Measurements from ENCODE around the gene IRF2. TPM values are rescaled to one million over a fixed set of nuclear protein-coding genes. Genes with fewer than 3 reads are reported as not detected.

IRF2 gene
- total RNA-seq, 1 donor from 2014 or later, result 16.1 TPM

GRCh38 chr4:184444953-184445309 is 29.4 kb downstream of the IRF2 start:
- Histone ChIP-seq H3F3A (ENCODE audit: low read depth) (no peaks in the 10 kb centered on the region), H3K36me3 (no peaks in the 10 kb centered on the region), H3K9ac (no peak overlapping the region), H3K79me2 (ENCODE audit: low read depth) (peaks cover 48% of the 10 kb centered on the region), H3K27ac (no peak overlapping the region), H3K4me3 (no peak overlapping the region), H3K9me3 (ENCODE audit: low read depth) (no peaks in the 10 kb centered on the region), H3K4me1 (peaks cover 25% of the 10 kb centered on the region), H4K20me1 (ENCODE audit: low read depth) (peaks cover 35% of the 10 kb centered on the region), H3K4me2 (no peak overlapping the region), H3K27me3 (no peaks in the 10 kb centered on the region), H2AFZ (replicated peaks) (no peak overlapping the region)
- H3K27me3 Mint-ChIP-seq (ENCODE audit: insufficient read depth, low read depth), result peaks cover 2% of the 10 kb centered on the region
- no peak for DNase-seq (ENCODE audit: low spot score)
- no peak overlapping the region for H3K4me3 Mint-ChIP-seq
- TF ChIP-seq EZH2 (IDR thresholded peaks at IDR 0.05) (no peak), CTCF (IDR thresholded peaks at IDR 0.05) (no peak), EZH2phosphoT487 (IDR thresholded peaks at IDR 0.05) (no peak)
- H3K27ac Mint-ChIP-seq, result no peak overlapping the region
- H3K36me3 Mint-ChIP-seq, result peaks cover 14% of the 10 kb centered on the region
- no peaks in the 10 kb centered on the region for H3K9me3 Mint-ChIP-seq
- peaks cover 44% of the 10 kb centered on the region for H3K4me1 Mint-ChIP-seq

- Mint-ChIP-seq H3K9me3 (no peaks in the 10 kb centered on the region), H3K27ac (no peak overlapping the region), H3K36me3 (peaks cover 10% of the 10 kb centered on the region), H3K27me3 (ENCODE audit: insufficient read depth, low read depth) (peaks cover 2% of the 10 kb centered on the region), H3K4me1 (peaks cover 43% of the 10 kb centered on the region), H3K4me3 (no peak overlapping the region)
- Histone ChIP-seq H3K9ac (no peak overlapping the region), H3K27ac (no peak overlapping the region), H3K4me2 (no peak overlapping the region), H4K20me1 (ENCODE audit: low read depth) (peaks cover 32% of the 10 kb centered on the region), H3K4me1 (peaks cover 25% of the 10 kb centered on the region), H3F3A (ENCODE audit: low read depth) (no peaks in the 10 kb centered on the region), H2AFZ (replicated peaks) (no peak overlapping the region), H3K27me3 (no peaks in the 10 kb centered on the region), H3K36me3 (no peaks in the 10 kb centered on the region), H3K4me3 (no peak overlapping the region), H3K9me3 (ENCODE audit: low read depth) (no peaks in the 10 kb centered on the region), H3K79me2 (ENCODE audit: low read depth) (peaks cover 47% of the 10 kb centered on the region)
- DNase-seq (ENCODE audit: low spot score), result no peak
- no peak for TF ChIP-seq CTCF (IDR thresholded peaks at IDR 0.05)
- no peak for TF ChIP-seq EZH2 (IDR thresholded peaks at IDR 0.05)
- TF ChIP-seq EZH2phosphoT487 (IDR thresholded peaks at IDR 0.05), result no peak
Observed at GRCh38 chr4:184444215-184444952, 30.0 kb downstream of the IRF2 start.

GRCh38 chr4:184443318-184443717 is 31.0 kb downstream of the IRF2 start:
- H3K27me3 ChIP-seq, result no peaks in the 10 kb centered on the region
- H4K20me1 ChIP-seq (ENCODE audit: low read depth), result peaks cover 22% of the 10 kb centered on the region

More at GRCh38 chr4:184443318-184443717, 31.0 kb downstream of the IRF2 start:
- H3K9me3 Mint-ChIP-seq, result no peaks in the 10 kb centered on the region
- no peak for TF ChIP-seq CTCF (IDR thresholded peaks at IDR 0.05)
- TF ChIP-seq EZH2phosphoT487 (IDR thresholded peaks at IDR 0.05), result no peak
- TF ChIP-seq EZH2 (IDR thresholded peaks at IDR 0.05), result no peak
- H3F3A ChIP-seq (ENCODE audit: low read depth), result no peaks in the 10 kb centered on the region
- no peak overlapping the region for H3K4me3 ChIP-seq
- DNase-seq (ENCODE audit: low spot score), result no peak
- H2AFZ ChIP-seq (replicated peaks), result no peak overlapping the region
- no peaks in the 10 kb centered on the region for H3K36me3 ChIP-seq
- H3K79me2 ChIP-seq (ENCODE audit: low read depth), result peaks cover 43% of the 10 kb centered on the region
- peaks cover 41% of the 10 kb centered on the region for H3K4me1 Mint-ChIP-seq
- no peaks in the 10 kb centered on the region for H3K27me3 Mint-ChIP-seq (ENCODE audit: insufficient read depth, low read depth)
- H3K4me3 Mint-ChIP-seq, result no peak overlapping the region
- H3K4me2 ChIP-seq, result no peak overlapping the region
- H3K9ac ChIP-seq, result no peak overlapping the region
- H3K9me3 ChIP-seq (ENCODE audit: low read depth), result no peaks in the 10 kb centered on the region
- no peak overlapping the region for H3K27ac ChIP-seq
- peaks cover 20% of the 10 kb centered on the region for H3K4me1 ChIP-seq
- H3K27ac Mint-ChIP-seq, result no peak overlapping the region
- peaks cover 2% of the 10 kb centered on the region for H3K36me3 Mint-ChIP-seq

Measured in neural progenitor cell (in vitro differentiated cells).